Measurements from ENCODE around the gene TYSND1. TPM values are rescaled to one million over a fixed set of nuclear protein-coding genes. Genes with fewer than 3 reads are reported as not detected.

The TYSND1 gene
- total RNA-seq, 1 donor from 2014 or later: 22.0 TPM

DNA sequence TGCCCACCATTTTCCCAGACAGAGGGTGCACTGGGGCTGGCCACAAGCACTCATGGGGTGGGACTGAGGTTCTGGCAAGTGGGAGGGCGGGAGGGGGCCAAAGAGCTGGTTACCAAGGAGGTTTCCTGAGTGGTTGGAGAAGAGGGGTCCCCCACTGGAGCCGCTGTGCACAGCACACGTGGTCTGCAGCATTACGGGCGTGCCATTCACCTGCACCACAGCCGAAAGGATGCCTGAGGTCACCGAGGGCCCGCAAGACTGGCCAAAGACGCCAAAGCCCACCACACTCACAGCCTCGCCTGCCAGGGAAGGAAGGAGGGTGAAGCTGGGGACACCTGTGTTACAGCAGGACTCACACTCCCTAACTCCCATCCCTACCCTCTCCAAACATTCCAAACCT lies 3.9 kb downstream of the TYSND1 start:
- Mint-ChIP-seq H3K4me1 (peaks cover 27% of the 10 kb centered on the region), H3K36me3 (ENCODE audit: low read depth) (peaks cover 18% of the 10 kb centered on the region), H3K27ac (no peak overlapping the region), H3K9me3 (no peaks in the 10 kb centered on the region), H3K4me3 (no peak overlapping the region), H3K27me3 (no peaks in the 10 kb centered on the region)
- POLR2A ChIA-PET: interaction anchor here (6.7 kb wide), 1 partner anchor 27 kb away, joined by 106 read pairs; the partner anchor contains the start of gene SAR1A
- CTCF ChIA-PET: interaction anchor here (1.2 kb wide), 1 partner anchor 27 kb away, joined by 3 read pairs; no protein-coding TSS in a partner anchor
- DNase-seq: no peak
- intact Hi-C loops (cut with micrococcal nuclease): loop anchor here (10.0 kb wide), 2 partner anchors 508 to 742 kb away; partner anchors contain the start of genes FAM241B and PCBD1
- TF ChIP-seq, protein P1, sequence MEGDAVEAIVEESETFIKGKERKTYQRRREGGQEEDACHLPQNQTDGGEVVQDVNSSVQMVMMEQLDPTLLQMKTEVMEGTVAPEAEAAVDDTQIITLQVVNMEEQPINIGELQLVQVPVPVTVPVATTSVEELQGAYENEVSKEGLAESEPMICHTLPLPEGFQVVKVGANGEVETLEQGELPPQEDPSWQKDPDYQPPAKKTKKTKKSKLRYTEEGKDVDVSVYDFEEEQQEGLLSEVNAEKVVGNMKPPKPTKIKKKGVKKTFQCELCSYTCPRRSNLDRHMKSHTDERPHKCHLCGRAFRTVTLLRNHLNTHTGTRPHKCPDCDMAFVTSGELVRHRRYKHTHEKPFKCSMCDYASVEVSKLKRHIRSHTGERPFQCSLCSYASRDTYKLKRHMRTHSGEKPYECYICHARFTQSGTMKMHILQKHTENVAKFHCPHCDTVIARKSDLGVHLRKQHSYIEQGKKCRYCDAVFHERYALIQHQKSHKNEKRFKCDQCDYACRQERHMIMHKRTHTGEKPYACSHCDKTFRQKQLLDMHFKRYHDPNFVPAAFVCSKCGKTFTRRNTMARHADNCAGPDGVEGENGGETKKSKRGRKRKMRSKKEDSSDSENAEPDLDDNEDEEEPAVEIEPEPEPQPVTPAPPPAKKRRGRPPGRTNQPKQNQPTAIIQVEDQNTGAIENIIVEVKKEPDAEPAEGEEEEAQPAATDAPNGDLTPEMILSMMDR (IDR thresholded peaks at IDR 0.05): no peak
- ATAC-seq (ENCODE audit: low read depth): no peak

DNA sequence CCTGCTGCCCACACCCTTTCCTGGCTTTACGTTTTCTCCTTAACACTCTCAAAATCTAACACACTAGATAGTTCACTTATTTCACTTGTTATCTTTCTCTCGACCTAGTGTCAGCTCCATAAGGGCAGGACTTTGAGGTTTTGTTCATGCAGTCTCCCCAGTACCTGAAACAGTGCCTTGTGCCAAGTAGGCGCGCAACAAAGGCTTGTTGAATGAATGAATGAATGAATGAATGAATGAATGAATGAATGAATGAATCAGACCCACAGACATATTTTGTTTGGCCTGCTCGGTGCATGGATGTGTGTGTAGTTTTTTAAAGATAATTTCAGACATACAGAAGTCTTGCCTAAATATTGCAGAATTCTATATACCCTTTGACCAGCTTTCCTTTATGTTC lies 6.2 kb downstream of the TYSND1 start:
- Mint-ChIP-seq H3K27me3 (no peaks in the 10 kb centered on the region), H3K27ac (no peak overlapping the region), H3K4me1 (peaks cover 20% of the 10 kb centered on the region), H3K9me3 (no peaks in the 10 kb centered on the region), H3K4me3 (no peak overlapping the region), H3K36me3 (ENCODE audit: low read depth) (peaks cover 18% of the 10 kb centered on the region)
- ChIA-PET POLR2A (interaction anchor here (0.6 to 0.7 kb wide), 2 partner anchors 26 to 30 kb away, joined by 3 to 8 read pairs; partner anchors contain the start of gene SAR1A), CTCF (no interaction called here)
- no peak for DNase-seq
- ATAC-seq (ENCODE audit: low read depth): no peak
- intact Hi-C loops (cut with micrococcal nuclease): loop anchor here (10.0 kb wide), 2 partner anchors 505 to 745 kb away; partner anchors contain the start of genes FAM241B and PCBD1
- TF ChIP-seq, protein P1 (IDR thresholded peaks at IDR 0.05): no peak

DNA sequence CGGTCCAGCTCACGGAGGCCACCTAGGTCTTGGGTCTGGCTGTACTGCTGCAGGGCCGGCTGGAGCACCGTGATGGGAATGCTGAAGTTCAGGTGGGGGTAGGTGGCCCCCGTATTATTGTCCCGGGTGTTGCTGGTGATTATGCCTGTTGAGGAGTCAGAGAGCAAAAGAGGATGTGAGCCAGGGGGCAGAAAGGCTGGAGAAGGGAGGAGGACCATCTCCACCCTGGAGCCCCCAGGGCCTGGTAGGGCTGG lies 6.6 kb downstream of the TYSND1 start:
- ATAC-seq (ENCODE audit: low read depth) (no peak), DNase-seq (no peak)
- no peaks in the 10 kb centered on the region for H3K27me3 Mint-ChIP-seq
- H3K4me1 Mint-ChIP-seq: peaks cover 17% of the 10 kb centered on the region
- POLR2A ChIA-PET: no interaction called here
- TF ChIP-seq, protein P1 (IDR thresholded peaks at IDR 0.05): no peak
- CTCF ChIA-PET: no interaction called here
- H3K36me3 Mint-ChIP-seq (ENCODE audit: low read depth): peaks cover 18% of the 10 kb centered on the region
- intact Hi-C loops (cut with micrococcal nuclease): loop anchor here (10.0 kb wide), 2 partner anchors 505 to 745 kb away; partner anchors contain the start of genes FAM241B and PCBD1
- H3K9me3 Mint-ChIP-seq: no peaks in the 10 kb centered on the region
- H3K4me3 Mint-ChIP-seq: no peak overlapping the region
- no peak overlapping the region for H3K27ac Mint-ChIP-seq

GRCh38 chr10:70139151-70139996 lies 7.1 kb downstream of the TYSND1 start:
- intact Hi-C loops (cut with micrococcal nuclease): no loop called here
- Mint-ChIP-seq H3K9me3 (no peaks in the 10 kb centered on the region), H3K4me1 (peaks cover 11% of the 10 kb centered on the region), H3K27ac (no peak overlapping the region), H3K36me3 (ENCODE audit: low read depth) (peaks cover 18% of the 10 kb centered on the region), H3K27me3 (no peaks in the 10 kb centered on the region), H3K4me3 (no peak overlapping the region)
- ATAC-seq (ENCODE audit: low read depth) (no peak), DNase-seq (no peak)
- TF ChIP-seq, protein P1 (IDR thresholded peaks at IDR 0.05): no peak
- POLR2A ChIA-PET: no interaction called here
- CTCF ChIA-PET: no interaction called here

Data from activated B cell treated with CpG ODN at 0.5 μM for 24 hours (primary cell).